HepG2 (cell line): Measurements from ENCODE around the gene SEMA5B. TPM values are rescaled to one million over a fixed set of nuclear protein-coding genes. Genes with fewer than 3 reads are reported as not detected.

ENCODE experiments used
- E2F1 ChIP-seq: sonication (generic); formaldehyde crosslinking; IDR thresholded peaks from 2 replicates; pipeline ENCODE4 v1.5.0; 2020; ENCODE audit warnings: missing genetic modification reagents
- MED1 ChIP-seq: sonication (generic); formaldehyde crosslinking; IDR thresholded peaks from 2 replicates; pipeline ENCODE4 v1.4.0; 2020; ENCODE audit warnings: missing genetic modification reagents
- NFAT5 ChIP-seq: sonication (generic); formaldehyde crosslinking; IDR thresholded peaks from 2 replicates; pipeline ENCODE4 v1.4.0; 2020; ENCODE audit warnings: missing genetic modification reagents
- SP140L ChIP-seq: sonication (generic); formaldehyde crosslinking; IDR thresholded peaks from 2 replicates; pipeline ENCODE4 v1.4.0; 2020; ENCODE audit warnings: missing genetic modification reagents, borderline replicate concordance
- TARDBP ChIP-seq: sonication (generic); formaldehyde crosslinking; IDR thresholded peaks from 2 replicates; pipeline ENCODE4 v1.8.0; 2022; ENCODE audit warnings: mild to moderate bottlenecking, missing genetic modification reagents
- ZC3H4 ChIP-seq: sonication (generic); formaldehyde crosslinking; IDR thresholded peaks from 2 replicates; pipeline ENCODE4 v1.4.0; 2020; ENCODE audit warnings: missing genetic modification reagents, borderline replicate concordance
- ZNF335 ChIP-seq: sonication (generic); formaldehyde crosslinking; IDR thresholded peaks from 2 replicates; pipeline ENCODE4 v1.4.0; 2020; ENCODE audit warnings: missing genetic modification reagents
- ZNF513 ChIP-seq: sonication (generic); formaldehyde crosslinking; conservative IDR thresholded peaks from 2 replicates; pipeline ENCODE4 v1.5.0; 2020; ENCODE audit warnings: missing genetic modification reagents
- ZNF709 ChIP-seq: sonication (generic); formaldehyde crosslinking; IDR thresholded peaks from 2 replicates; pipeline ENCODE4 v1.5.0; 2020; ENCODE audit warnings: mild to moderate bottlenecking, missing genetic modification reagents
- ZNF850 ChIP-seq: sonication (generic); formaldehyde crosslinking; conservative IDR thresholded peaks from 2 replicates; pipeline ENCODE4 v1.9.0; 2021; ENCODE audit warnings: mild to moderate bottlenecking, missing genetic modification reagents
- polyA plus RNA-seq, 8 experiments: library from polyadenylated mRNA; depleted of rRNA in 3 of 8; stranded (reverse) in 7 of 8; unstranded in 1 of 8; fragments of >200 nt; fragmentation: Illumina TruSeq in 4 of 8; extraction: Trizol in 4 of 8; gene quantifications; 2 replicates each; pipeline versions ENCODE4 v1.2.1 to v1.2.3, GENCODE V29; 2011 to 2016; ENCODE audit warnings: low read depth in 4 of 8, missing spikeins in 1 of 8, mixed read lengths in 1 of 8; ENCODE audit not compliant: insufficient read depth in 1 of 8
- total RNA-seq, 5 experiments: library from RNA; depleted of rRNA; stranded (reverse); fragments of >200 nt; fragmentation: Illumina TruSeq; extraction: Trizol; gene quantifications; 2 replicates each; pipeline ENCODE4 v1.2.3, GENCODE V29; 2016; ENCODE audit warnings: low read depth in 1 of 5
- TF ChIP-seq, protein P1 (sequence below): sonication (generic); formaldehyde crosslinking; IDR thresholded peaks from 2 replicates; pipeline ENCODE4 v1.4.0; 2020; ENCODE audit warnings: mild to moderate bottlenecking, low read depth, missing genetic modification reagents
- TF ChIP-seq, protein P2 (sequence below): sonication (generic); formaldehyde crosslinking; IDR thresholded peaks from 2 replicates; pipeline ENCODE4 v1.5.1; 2020; ENCODE audit warnings: mild to moderate bottlenecking, missing genetic modification reagents, borderline replicate concordance

SEMA5B gene
- total and polyA plus RNA-seq, 2 of the 13 experiments (the other 11 are each of a cell fraction or from before 2014, with no cell fraction given), result not detected

GRCh38 chr3:123067689-123068600 lies 40.4 kb upstream of the SEMA5B start (continued):
- TF ChIP-seq ZNF513 (CRISPR knock-in tag) (no peak), ZNF709 (CRISPR knock-in tag) (no peak), SP140L (CRISPR knock-in tag) (no peak), ZC3H4 (CRISPR knock-in tag) (no peak; the same call in 1 of the 2 replicates), NFAT5 (CRISPR knock-in tag) (0 out of 2 replicates have a peak, but pooled peaks have one; percentile 6), TARDBP (CRISPR knock-in tag) (0 out of 2 replicates have a peak, but pooled peaks have one; percentile 13), E2F1 (CRISPR knock-in tag) (no peak), ZNF335 (CRISPR knock-in tag) (no peak), ZNF850 (no peak), MED1 (CRISPR knock-in tag) (no peak; the same call in none of the 2 replicates)
- TF ChIP-seq, protein P1, sequence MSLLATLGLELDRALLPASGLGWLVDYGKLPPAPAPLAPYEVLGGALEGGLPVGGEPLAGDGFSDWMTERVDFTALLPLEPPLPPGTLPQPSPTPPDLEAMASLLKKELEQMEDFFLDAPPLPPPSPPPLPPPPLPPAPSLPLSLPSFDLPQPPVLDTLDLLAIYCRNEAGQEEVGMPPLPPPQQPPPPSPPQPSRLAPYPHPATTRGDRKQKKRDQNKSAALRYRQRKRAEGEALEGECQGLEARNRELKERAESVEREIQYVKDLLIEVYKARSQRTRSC (CRISPR knock-in tag), result no peak
- TF ChIP-seq, protein P2, sequence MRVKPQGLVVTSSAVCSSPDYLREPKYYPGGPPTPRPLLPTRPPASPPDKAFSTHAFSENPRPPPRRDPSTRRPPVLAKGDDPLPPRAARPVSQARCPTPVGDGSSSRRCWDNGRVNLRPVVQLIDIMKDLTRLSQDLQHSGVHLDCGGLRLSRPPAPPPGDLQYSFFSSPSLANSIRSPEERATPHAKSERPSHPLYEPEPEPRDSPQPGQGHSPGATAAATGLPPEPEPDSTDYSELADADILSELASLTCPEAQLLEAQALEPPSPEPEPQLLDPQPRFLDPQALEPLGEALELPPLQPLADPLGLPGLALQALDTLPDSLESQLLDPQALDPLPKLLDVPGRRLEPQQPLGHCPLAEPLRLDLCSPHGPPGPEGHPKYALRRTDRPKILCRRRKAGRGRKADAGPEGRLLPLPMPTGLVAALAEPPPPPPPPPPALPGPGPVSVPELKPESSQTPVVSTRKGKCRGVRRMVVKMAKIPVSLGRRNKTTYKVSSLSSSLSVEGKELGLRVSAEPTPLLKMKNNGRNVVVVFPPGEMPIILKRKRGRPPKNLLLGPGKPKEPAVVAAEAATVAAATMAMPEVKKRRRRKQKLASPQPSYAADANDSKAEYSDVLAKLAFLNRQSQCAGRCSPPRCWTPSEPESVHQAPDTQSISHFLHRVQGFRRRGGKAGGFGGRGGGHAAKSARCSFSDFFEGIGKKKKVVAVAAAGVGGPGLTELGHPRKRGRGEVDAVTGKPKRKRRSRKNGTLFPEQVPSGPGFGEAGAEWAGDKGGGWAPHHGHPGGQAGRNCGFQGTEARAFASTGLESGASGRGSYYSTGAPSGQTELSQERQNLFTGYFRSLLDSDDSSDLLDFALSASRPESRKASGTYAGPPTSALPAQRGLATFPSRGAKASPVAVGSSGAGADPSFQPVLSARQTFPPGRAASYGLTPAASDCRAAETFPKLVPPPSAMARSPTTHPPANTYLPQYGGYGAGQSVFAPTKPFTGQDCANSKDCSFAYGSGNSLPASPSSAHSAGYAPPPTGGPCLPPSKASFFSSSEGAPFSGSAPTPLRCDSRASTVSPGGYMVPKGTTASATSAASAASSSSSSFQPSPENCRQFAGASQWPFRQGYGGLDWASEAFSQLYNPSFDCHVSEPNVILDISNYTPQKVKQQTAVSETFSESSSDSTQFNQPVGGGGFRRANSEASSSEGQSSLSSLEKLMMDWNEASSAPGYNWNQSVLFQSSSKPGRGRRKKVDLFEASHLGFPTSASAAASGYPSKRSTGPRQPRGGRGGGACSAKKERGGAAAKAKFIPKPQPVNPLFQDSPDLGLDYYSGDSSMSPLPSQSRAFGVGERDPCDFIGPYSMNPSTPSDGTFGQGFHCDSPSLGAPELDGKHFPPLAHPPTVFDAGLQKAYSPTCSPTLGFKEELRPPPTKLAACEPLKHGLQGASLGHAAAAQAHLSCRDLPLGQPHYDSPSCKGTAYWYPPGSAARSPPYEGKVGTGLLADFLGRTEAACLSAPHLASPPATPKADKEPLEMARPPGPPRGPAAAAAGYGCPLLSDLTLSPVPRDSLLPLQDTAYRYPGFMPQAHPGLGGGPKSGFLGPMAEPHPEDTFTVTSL (CRISPR knock-in tag), result no peak
